AML-193 (cell line): ENCODE measurements around the gene TLL1.

Experiments
- DNase-seq, 2 experiments: peaks; one replicate each; lab custom pipeline; 2025; lab: John Stamatoyannopoulos, UW

The TLL1 gene

GRCh38 chr4:165971933-165972332 lies 98.9 kb downstream of the TLL1 start:
- no peak for DNase-seq

- DNase-seq, result no peak
These were observed 99.7 kb downstream of the TLL1 start for GRCh38 chr4:165972747-165973146.

- DNase-seq, result no peak
These were observed 109.9 kb downstream of the TLL1 start for GRCh38 chr4:165982934-165983333.

DNA sequence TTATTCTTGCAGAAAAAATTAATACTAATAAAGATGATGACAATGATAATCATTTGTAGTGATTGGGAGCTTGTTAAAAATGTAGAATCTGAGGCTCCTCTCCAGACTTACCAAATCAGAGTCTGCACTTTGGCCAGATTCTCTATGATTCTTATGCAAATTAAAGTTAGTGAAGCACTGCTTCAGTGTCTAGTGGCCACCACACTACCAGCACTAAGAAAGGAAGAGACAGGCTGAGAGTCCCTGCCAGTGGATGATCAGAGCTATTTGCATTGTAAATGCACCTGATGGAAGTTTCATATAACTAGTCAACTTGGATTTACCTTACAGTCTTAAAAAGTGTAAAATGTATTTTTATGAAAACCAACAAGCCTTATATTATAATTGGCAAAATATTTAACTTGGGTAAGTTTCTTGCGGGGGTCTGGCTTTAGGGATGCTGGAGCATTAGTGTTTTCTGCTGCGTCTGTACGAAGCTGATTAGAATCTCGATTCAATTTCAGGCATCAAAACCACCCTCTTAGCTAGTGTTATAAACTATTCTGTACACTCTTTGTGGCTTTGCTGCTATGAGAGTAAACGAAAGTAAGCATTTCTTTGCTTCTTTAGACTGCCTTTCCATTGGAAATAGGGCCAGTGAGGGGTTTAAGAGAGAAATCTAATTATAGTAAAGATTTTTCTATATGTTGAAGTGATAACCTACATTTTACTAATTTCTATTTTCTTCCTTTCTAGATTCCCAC lies 114.1 kb downstream of the TLL1 start:
- no peak for DNase-seq

DNA sequence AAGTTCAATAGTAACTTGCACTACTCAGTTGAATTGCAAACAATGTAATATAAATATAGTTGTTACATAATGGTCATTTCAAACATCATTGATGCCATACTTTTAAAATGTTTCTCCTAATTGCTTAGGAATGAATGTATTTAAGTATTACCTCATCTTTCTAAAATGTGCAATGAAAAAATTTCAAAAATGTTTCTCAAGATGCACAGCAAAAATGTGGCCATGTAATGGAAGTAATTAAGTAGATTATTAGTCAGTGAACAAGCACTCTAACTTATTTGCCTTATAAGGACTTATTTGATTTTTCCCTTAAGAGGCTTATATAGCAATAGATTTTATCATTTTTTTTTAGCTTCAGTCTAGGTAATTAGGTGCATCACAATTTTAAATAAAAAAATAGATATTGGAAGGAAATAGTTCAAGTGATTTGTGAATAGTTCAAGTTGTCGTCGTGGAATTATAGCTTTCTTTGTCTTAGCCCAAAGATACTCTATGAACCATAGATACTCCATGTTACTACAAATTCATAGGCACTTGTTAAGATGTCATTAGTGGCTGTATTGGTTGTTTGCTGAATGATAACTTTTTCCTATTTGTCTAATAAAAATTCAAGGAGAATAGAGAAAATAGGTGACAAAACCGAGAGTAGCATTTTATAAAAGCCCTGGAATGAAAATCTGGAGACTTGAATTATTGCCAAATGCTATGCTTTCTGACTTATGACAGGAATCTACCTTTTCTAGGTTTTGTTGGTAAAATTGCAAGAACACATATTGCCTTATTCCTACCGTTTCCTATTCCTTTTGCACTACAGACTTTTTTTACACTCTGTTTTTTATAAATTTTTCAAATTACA lies 118.5 kb downstream of the TLL1 start:
- DNase-seq, result no peak

DNA sequence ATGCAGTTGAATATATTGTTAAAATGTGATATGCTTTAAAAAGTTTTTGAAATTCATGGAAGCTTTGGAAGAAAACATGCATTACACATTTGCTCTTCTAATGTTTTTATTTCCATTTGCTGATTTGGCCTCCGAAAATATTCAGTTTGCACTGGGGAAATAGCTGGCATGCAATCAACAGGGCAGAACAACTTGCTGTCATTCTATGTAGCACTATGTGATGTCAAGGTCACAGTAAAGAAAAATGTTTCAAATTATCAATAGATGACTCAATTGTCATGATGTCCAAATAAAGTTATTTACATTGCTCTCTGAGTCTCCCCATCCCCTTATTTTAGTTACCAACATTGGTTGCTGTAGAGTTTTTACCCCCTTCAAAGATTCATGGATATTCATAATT lies 119.2 kb downstream of the TLL1 start:
- DNase-seq, result no peak

- DNase-seq, result no peak
These were observed 121.7 kb downstream of the TLL1 start for GRCh38 chr4:165994701-165995100.

DNA sequence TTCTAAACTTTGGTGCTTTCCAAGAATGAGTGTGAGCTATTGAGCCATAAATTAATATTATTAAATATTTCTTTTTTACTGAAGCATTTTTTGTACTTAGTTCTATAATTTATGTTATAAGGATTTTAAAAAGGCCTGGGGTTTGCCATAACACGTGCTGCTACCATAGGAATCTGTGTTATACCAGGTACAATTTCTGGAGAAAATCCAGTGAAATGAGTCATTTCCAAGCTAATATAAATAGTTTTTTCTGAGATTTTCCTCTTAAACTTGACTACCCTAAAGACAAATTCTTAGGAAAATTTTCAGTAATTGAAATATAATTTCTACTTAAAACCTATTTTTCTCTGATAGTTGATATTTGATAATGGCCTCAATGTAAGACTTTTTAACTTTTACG lies 130.8 kb downstream of the TLL1 start:
- DNase-seq, result no peak

DNA sequence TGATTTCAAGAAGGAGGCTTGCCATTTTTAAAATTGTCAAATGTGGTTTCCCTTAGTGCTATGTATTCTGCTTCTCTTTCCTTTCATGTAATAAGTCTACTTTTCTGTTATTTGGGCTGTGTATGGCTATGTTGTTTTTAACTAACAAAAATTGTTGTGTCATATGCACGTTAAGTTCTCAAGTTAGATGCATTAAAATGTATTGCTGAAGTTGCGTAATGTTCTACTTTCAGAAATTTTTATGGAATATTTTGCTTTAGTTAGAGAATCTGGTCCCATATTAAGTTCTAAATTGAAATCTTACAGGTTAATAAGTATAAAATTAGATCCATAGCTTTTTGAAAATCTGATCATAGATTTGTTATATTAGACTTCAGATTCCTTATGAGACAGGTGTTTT lies 133.2 kb downstream of the TLL1 start:
- no peak for DNase-seq

GRCh38 chr4:166008510-166008909 lies 135.5 kb downstream of the TLL1 start:
- no peak for DNase-seq

DNA sequence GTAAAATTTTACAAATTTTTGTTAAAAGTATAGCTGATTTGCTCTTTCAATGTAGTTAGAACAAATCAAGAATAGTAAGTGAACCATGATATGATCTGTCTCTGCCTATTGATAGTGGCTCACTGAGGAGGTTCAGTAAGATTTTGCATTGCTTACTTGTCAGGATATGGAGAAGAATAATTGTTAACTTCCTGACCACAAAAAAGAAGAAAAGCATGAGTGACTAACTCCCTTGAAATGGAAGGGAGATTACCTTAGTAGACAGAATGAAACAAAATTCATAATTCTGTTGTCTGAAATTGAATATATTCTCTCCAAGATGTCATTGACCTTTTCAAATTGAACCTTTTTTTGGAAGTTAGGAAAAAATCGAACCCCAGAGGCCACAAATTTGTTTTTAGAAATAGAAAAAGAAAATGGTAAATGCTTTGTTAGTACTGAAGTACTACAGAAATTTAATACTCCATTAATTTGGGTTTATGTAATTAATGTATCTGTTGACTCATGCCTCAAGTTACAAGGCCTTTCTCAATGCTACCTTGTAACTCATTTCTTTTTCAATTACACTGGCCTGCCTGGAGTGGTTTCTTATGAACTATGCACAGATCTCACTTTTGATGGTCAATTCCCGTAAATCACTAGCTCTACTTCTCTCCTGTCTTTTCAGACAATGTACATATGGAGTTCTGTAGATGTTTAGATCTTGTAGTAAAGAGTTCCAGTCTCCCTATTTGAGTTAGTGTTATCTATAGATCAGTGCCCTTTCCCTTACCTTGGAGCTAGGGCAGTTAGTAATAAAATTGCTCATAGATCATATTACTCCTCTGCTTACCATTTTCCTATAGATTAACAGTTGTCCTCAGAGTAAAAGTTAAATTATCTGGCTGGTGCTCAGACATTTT lies 139.3 kb downstream of the TLL1 start:
- no peak for DNase-seq

DNA sequence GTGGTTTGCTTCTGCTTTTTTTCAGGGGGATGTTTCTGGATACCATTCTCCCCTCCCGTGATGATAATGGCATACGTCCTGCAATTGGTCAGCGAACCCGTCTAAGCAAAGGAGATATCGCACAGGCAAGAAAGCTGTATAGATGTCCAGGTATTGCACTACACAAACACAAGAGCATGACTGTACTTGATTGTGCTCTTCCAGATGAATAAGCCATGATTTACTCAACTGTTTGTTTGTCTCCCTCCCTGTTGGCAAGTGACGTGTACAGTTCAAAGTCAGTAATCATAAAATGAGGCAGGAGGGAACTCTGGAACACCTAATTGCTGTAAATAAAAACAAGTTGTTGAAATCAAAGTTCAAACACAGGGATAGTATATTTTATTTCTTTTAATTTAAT lies 141.4 kb downstream of the TLL1 start:
- no peak for DNase-seq

- no peak for DNase-seq
These were observed 144.8 kb downstream of the TLL1 start for GRCh38 chr4:166017804-166018203.

DNA sequence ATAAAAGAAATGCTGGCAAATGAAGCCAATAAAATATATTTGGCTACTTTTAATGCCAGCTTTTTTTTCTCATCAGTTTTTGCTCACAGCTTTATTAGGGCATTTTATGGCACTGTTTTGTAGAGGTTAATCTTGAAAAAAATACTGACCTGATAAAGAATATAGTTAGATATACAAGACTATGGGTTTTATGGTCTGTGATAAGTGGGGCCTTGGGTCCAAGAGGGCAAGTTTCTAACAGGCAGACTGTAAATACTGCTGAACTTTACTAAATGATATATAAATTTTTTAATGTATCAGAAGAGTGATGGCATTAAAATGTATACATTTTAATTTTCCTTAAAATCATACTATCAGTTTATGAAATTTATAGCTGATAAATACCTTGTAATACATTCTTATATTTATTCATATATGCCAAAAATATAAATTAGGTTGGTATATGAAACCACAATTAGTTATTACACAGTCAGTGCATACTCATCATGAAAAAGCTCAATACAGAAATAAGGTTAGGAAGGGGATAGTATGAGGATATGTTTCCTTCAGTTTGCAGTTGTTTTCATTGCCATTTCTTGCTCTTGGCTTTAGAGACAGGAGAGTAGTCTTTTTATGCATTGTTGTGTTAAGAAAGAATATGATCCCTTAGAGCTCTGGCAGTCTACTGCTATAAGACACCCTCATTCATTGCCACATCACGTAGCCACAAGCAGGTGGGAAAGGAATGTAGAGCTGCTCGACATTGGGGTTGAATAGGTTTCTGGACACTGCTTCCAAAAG lies 146.6 kb downstream of the TLL1 start:
- DNase-seq, result no peak

GRCh38 chr4:166021617-166022016 lies 148.6 kb downstream of the TLL1 start:
- no peak for DNase-seq

GRCh38 chr4:166034965-166035364 lies 161.9 kb downstream of the TLL1 start:
- DNase-seq, result no peak

- no peak for DNase-seq
These were observed 166.8 kb downstream of the TLL1 start for GRCh38 chr4:166039822-166040221.

DNA sequence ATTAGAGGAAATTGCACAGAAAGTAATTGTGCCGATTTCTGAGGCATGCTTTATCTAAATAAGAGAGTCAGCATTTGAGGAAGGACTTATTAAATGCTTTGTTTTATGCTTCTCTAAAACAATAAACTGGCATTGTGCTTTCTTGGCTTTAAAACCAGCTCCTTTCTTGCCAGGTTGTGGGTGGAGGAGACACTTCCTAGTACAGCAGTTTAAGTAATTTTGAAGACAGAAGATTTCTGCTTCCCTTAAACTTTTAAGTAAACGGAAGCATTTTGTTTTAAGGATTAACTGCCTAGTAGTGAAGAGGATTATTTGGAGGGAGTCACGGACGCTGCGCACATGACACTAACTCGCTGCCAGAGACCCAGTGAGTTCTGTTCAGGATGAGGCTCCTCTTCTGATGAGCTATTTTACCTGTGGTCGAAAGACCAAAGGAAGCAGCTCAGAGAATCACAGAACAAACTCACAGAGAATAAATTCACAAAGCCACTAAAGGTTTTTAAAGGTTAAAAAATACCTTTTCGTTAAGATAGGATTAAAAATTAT lies 169.5 kb downstream of the TLL1 start:
- DNase-seq, result no peak

DNA sequence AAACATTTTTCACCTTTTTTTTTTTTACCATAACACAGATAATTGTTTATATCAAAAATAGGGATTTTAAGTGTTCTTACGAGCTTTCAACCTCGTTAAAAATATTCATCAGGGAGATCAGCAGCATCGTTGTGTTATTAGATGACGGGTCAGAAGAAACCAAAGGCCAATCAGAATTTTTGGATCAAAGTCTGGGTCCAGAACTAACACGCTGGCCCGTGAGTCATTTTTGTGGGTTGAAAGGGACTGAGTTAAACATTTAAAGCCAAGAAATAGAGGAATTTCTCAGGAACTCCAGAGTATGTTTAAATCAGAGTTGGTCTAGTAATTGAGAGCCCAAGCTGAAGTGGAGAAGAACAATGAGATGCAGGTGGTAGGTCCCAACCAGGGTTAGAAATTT lies 170.8 kb downstream of the TLL1 start:
- DNase-seq, result no peak

DNA sequence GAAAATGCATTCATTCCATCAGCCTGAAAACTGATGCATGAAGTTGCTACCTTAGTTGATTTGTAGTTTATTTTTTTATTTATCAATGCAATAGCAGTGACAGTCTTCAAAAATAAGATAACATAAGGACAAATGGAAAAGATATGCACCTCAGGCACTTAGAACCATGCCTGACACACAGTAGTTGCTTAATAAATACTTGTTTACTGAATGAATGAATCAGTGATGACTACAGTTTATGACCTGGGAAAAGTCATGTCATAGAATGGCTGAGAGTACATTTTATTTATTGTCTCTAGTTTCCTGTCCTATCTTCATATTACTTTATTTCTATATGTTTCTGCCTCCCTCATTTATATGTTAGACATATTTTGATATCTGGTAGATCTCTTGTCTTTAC lies 171.8 kb downstream of the TLL1 start:
- no peak for DNase-seq

GRCh38 chr4:166045457-166045856 lies 172.4 kb downstream of the TLL1 start:
- no peak for DNase-seq
